ENCODE results near the gene GINS1. TPM values are rescaled to one million over a fixed set of nuclear protein-coding genes. Genes with fewer than 3 reads are reported as not detected.

The GINS1 gene
- total RNA-seq, 1 experiment from 2014 or later = 74.3 TPM

DNA sequence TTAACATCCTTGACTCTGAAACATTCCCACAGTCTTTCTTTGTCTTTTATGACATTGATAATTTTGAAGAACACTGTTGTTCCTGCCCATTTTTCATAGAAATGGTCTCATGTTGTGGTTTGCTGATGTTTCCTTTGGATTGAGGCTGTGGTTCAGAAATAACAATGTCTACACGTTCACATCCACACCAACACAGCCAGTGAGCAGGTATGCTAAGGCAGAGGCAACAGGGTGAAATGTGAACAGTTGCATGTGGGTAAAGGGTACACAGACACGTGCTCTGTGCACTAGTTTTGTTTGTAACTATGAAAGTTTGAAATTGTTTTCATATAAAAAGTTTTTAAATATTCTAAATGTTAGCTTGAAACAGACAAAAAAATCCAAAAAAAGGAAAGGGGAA is 78.4 kb downstream of the GINS1 start:
- no peaks in the 10 kb centered on the region for H3K27me3 ChIP-seq (ENCODE audit: insufficient read depth, low read length)
- H4K8ac ChIP-seq (replicated peaks; ENCODE audit: insufficient read length, low read depth, low read length) = no peak overlapping the region
- H3K56ac ChIP-seq (ENCODE audit: insufficient read length, low read depth, low read length) = no peak overlapping the region
- H3K4me1 ChIP-seq (ENCODE audit: insufficient read depth, low read length) = no peaks in the 10 kb centered on the region; the same call in 1 of the 2 replicates
- peaks cover 27 to 67% (median 61%) of the 10 kb centered on the region in 3 experiments for H3K36me3 Mint-ChIP-seq (ENCODE audit: insufficient read depth in 1 of 3, low read depth in 3 of 3)
- no peaks in the 10 kb centered on the region for H3K9me3 ChIP-seq (ENCODE audit: control insufficient read depth, low read depth, low read length)
- no peak overlapping the region for H4K5ac ChIP-seq (ENCODE audit: insufficient read length, low read depth, low read length)
- no peaks in the 10 kb centered on the region for H3K79me1 ChIP-seq (ENCODE audit: insufficient read depth, low read depth, low read length, poor library complexity, severe bottlenecking)
- no peak overlapping the region for H3K14ac ChIP-seq (ENCODE audit: insufficient read depth, low read length)
- H3T11ph ChIP-seq (ENCODE audit: low read length) = no peak overlapping the region
- no peaks in the 10 kb centered on the region for H3K27me3 Mint-ChIP-seq (ENCODE audit: low read depth)
- H2AK5ac ChIP-seq (ENCODE audit: insufficient read length, low read length) = no peak overlapping the region
- H3K9me3 Mint-ChIP-seq = no peaks in the 10 kb centered on the region; a peak in 1 of 5 replicates
- no peak overlapping the region for H3K27ac ChIP-seq (ENCODE audit: insufficient read length, low read depth, low read length)
- no peak overlapping the region for H2BK120ac ChIP-seq (ENCODE audit: low read depth, low read length, poor library complexity, severe bottlenecking)
- TF ChIP-seq, protein P1, sequence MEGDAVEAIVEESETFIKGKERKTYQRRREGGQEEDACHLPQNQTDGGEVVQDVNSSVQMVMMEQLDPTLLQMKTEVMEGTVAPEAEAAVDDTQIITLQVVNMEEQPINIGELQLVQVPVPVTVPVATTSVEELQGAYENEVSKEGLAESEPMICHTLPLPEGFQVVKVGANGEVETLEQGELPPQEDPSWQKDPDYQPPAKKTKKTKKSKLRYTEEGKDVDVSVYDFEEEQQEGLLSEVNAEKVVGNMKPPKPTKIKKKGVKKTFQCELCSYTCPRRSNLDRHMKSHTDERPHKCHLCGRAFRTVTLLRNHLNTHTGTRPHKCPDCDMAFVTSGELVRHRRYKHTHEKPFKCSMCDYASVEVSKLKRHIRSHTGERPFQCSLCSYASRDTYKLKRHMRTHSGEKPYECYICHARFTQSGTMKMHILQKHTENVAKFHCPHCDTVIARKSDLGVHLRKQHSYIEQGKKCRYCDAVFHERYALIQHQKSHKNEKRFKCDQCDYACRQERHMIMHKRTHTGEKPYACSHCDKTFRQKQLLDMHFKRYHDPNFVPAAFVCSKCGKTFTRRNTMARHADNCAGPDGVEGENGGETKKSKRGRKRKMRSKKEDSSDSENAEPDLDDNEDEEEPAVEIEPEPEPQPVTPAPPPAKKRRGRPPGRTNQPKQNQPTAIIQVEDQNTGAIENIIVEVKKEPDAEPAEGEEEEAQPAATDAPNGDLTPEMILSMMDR (conservative IDR thresholded peaks at IDR 0.05) = no peak
- no peak overlapping the region for H3K23ac ChIP-seq (ENCODE audit: insufficient read length, low read depth, low read length)
- peaks cover 18 to 32% of the 10 kb centered on the region in 2 experiments for H3K4me1 Mint-ChIP-seq
- no peak overlapping the region for H3K4me3 Mint-ChIP-seq
- DNase-seq = no peak
- H2BK12ac ChIP-seq (ENCODE audit: insufficient read length, low read depth, low read length) = no peak overlapping the region
- H4K91ac ChIP-seq (ENCODE audit: insufficient read length, low read depth, low read length) = no peak overlapping the region
- no CpG with 5 or more reads among the region's 2 CpGs for WGBS (ENCODE audit: extremely low coverage, insufficient read length, low lambda C conversion rate)
- no peak overlapping the region for H3K4me2 ChIP-seq (ENCODE audit: insufficient read depth, insufficient read length, low read length)
- no peaks in the 10 kb centered on the region for H3K23me2 ChIP-seq (ENCODE audit: insufficient read length, low read depth, low read length, poor library complexity, severe bottlenecking)
- H2BK20ac ChIP-seq (ENCODE audit: low read depth, low read length, poor library complexity, severe bottlenecking) = no peak overlapping the region
- H2BK15ac ChIP-seq (ENCODE audit: low read depth, low read length) = no peak overlapping the region
- H3K4ac ChIP-seq (ENCODE audit: low read depth, low read length) = no peak overlapping the region
- H2AFZ ChIP-seq (ENCODE audit: low read length) = no peak overlapping the region
- no peak overlapping the region for H3K27ac Mint-ChIP-seq
- no peaks in the 10 kb centered on the region for H4K20me1 ChIP-seq (ENCODE audit: control insufficient read depth, insufficient read depth, insufficient read length)
- H3K79me2 ChIP-seq (ENCODE audit: insufficient read depth, low read length) = no peaks in the 10 kb centered on the region
- H2BK5ac ChIP-seq (ENCODE audit: insufficient read length, low read length) = no peak overlapping the region
- H3K18ac ChIP-seq (ENCODE audit: insufficient read length, low read depth, low read length) = no peak overlapping the region
- H3K9ac ChIP-seq (ENCODE audit: extremely low read depth, insufficient read length, low read length) = no peak overlapping the region
